ENCODE data around the gene TPD52L3. TPM values are rescaled to one million over a fixed set of nuclear protein-coding genes. Genes with fewer than 3 reads are reported as not detected.

TPD52L3 gene
- total and polyA plus RNA-seq, 2 of the 13 experiments (the other 11 are each of a cell fraction or from before 2014, with no cell fraction given) = not detected

DNA sequence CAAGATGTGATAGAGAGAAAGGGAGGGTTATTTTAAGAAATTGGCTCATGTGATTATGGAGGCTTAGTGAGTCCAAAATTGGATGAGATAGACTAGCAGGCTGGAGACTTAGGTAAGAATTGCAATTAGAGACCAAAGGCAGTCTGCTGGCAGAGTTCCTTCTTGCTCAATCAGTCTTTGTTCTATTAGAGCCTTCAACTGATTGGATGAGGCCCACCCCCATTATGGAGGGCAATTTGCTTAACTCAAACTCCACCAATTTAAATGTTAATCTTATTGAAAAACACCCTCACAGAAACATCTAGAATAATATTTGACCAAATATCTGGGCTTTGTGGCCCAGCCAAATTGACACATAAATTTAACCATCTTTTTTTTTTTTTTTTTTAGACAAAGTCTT lies 23.9 kb upstream of the TPD52L3 start:
- DNase-seq (ENCODE audit: low spot score) = no peak
- no peak overlapping the region for H2AFZ ChIP-seq (ENCODE audit: low read length)
- H3K27ac ChIP-seq (ENCODE audit: extremely low read length, insufficient read depth, low read length) = no peak overlapping the region
- H3K9ac ChIP-seq (ENCODE audit: insufficient read depth, low read depth, low read length) = no peak overlapping the region
- FAIRE-seq = no peak
- H3K9me3 ChIP-seq (ENCODE audit: low read length) = no peaks in the 10 kb centered on the region
- no TSS peak for BruUV-seq (replicated peaks)
- in situ Hi-C loops (cut with HindIII; ENCODE audit: extremely low pct_ligation_motif_present, low pct_unique_long_range_greater_than_20kb) = loop anchor here (10.0 kb wide), 2 partner anchors 249 to 429 kb away; no protein-coding TSS in a partner anchor
- ChIA-PET CTCF (ENCODE audit: low intra/inter-chr PET ratio, low total read pairs) (interaction anchor here (3.2 to 3.9 kb wide), 2 partner anchors 108 to 249 kb away, joined by 38 to 41 read pairs; no protein-coding TSS in a partner anchor), POLR2A (no interaction called here)
- H4K20me1 ChIP-seq (ENCODE audit: insufficient read depth, low read length) = no peaks in the 10 kb centered on the region
- H3K27me3 ChIP-seq (ENCODE audit: control insufficient read depth in 1 of 2, insufficient read depth in 2 of 2, low read length in 2 of 2) = no peaks in the 10 kb centered on the region
- H3K36me3 ChIP-seq (replicated peaks in 1 of 2; ENCODE audit: control insufficient read depth in 1 of 2, insufficient read depth in 2 of 2, low read length in 2 of 2) = no peaks in the 10 kb centered on the region
- no peaks in the 10 kb centered on the region for H3K4me1 ChIP-seq (ENCODE audit: insufficient read depth, low read length)
- H3K4me2 ChIP-seq (ENCODE audit: low read depth, low read length) = no peak overlapping the region
- no peak overlapping the region for H3K4me3 ChIP-seq (replicated peaks in 1 of 3; ENCODE audit: insufficient read depth in 1 of 3, low read depth in 2 of 3, low read length in 3 of 3)
- intact Hi-C loops (cut with micrococcal nuclease; ENCODE audit: unreplicated experiment) = no loop called here
- ATAC-seq = no peak
- H3K79me2 ChIP-seq (ENCODE audit: insufficient read depth, low read length) = no peaks in the 10 kb centered on the region
- TF ChIP-seq MEF2D (CRISPR knock-in tag; IDR thresholded peaks at IDR 0.05) (no peak), GATAD1 (CRISPR knock-in tag; IDR thresholded peaks at IDR 0.05) (no peak), HDAC6 (IDR thresholded peaks at IDR 0.05; ENCODE audit: low read depth, low read length) (no peak), ZFYVE20 (CRISPR knock-in tag; IDR thresholded peaks at IDR 0.05; ENCODE audit: borderline replicate concordance, low read depth) (no peak), ZNF431 (CRISPR knock-in tag; IDR thresholded peaks at IDR 0.05; ENCODE audit: borderline replicate concordance, low read depth) (no peak), ZNF460 (CRISPR knock-in tag; IDR thresholded peaks at IDR 0.05; ENCODE audit: borderline replicate concordance) (no peak), ZNF530 (CRISPR knock-in tag; IDR thresholded peaks at IDR 0.05; ENCODE audit: low read depth) (no peak), HMGA1 (CRISPR knock-in tag; conservative IDR thresholded peaks at IDR 0.05) (no peak), ZBTB21 (CRISPR knock-in tag; IDR thresholded peaks at IDR 0.05) (no peak), ZBTB20 (CRISPR knock-in tag; IDR thresholded peaks at IDR 0.05; ENCODE audit: borderline replicate concordance, low read depth) (no peak), ZNF776 (CRISPR knock-in tag; IDR thresholded peaks at IDR 0.05) (no peak)
- TF ChIP-seq, protein P1, sequence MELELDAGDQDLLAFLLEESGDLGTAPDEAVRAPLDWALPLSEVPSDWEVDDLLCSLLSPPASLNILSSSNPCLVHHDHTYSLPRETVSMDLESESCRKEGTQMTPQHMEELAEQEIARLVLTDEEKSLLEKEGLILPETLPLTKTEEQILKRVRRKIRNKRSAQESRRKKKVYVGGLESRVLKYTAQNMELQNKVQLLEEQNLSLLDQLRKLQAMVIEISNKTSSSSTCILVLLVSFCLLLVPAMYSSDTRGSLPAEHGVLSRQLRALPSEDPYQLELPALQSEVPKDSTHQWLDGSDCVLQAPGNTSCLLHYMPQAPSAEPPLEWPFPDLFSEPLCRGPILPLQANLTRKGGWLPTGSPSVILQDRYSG (CRISPR knock-in tag; IDR thresholded peaks at IDR 0.05) = no peak
- TF ChIP-seq, protein P2, sequence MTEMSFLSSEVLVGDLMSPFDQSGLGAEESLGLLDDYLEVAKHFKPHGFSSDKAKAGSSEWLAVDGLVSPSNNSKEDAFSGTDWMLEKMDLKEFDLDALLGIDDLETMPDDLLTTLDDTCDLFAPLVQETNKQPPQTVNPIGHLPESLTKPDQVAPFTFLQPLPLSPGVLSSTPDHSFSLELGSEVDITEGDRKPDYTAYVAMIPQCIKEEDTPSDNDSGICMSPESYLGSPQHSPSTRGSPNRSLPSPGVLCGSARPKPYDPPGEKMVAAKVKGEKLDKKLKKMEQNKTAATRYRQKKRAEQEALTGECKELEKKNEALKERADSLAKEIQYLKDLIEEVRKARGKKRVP (CRISPR knock-in tag; IDR thresholded peaks at IDR 0.05) = no peak
- TF ChIP-seq, protein P3, sequence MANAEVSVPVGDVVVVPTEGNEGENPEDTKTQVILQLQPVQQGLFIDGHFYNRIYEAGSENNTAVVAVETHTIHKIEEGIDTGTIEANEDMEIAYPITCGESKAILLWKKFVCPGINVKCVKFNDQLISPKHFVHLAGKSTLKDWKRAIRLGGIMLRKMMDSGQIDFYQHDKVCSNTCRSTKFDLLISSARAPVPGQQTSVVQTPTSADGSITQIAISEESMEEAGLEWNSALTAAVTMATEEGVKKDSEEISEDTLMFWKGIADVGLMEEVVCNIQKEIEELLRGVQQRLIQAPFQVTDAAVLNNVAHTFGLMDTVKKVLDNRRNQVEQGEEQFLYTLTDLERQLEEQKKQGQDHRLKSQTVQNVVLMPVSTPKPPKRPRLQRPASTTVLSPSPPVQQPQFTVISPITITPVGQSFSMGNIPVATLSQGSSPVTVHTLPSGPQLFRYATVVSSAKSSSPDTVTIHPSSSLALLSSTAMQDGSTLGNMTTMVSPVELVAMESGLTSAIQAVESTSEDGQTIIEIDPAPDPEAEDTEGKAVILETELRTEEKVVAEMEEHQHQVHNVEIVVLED (CRISPR knock-in tag; IDR thresholded peaks at IDR 0.05; ENCODE audit: borderline replicate concordance) = no peak
- TF ChIP-seq, protein P4, sequence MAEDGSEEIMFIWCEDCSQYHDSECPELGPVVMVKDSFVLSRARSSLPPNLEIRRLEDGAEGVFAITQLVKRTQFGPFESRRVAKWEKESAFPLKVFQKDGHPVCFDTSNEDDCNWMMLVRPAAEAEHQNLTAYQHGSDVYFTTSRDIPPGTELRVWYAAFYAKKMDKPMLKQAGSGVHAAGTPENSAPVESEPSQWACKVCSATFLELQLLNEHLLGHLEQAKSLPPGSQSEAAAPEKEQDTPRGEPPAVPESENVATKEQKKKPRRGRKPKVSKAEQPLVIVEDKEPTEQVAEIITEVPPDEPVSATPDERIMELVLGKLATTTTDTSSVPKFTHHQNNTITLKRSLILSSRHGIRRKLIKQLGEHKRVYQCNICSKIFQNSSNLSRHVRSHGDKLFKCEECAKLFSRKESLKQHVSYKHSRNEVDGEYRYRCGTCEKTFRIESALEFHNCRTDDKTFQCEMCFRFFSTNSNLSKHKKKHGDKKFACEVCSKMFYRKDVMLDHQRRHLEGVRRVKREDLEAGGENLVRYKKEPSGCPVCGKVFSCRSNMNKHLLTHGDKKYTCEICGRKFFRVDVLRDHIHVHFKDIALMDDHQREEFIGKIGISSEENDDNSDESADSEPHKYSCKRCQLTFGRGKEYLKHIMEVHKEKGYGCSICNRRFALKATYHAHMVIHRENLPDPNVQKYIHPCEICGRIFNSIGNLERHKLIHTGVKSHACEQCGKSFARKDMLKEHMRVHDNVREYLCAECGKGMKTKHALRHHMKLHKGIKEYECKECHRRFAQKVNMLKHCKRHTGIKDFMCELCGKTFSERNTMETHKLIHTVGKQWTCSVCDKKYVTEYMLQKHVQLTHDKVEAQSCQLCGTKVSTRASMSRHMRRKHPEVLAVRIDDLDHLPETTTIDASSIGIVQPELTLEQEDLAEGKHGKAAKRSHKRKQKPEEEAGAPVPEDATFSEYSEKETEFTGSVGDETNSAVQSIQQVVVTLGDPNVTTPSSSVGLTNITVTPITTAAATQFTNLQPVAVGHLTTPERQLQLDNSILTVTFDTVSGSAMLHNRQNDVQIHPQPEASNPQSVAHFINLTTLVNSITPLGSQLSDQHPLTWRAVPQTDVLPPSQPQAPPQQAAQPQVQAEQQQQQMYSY (CRISPR knock-in tag; IDR thresholded peaks at IDR 0.05) = no peak
- TF ChIP-seq, protein P5, sequence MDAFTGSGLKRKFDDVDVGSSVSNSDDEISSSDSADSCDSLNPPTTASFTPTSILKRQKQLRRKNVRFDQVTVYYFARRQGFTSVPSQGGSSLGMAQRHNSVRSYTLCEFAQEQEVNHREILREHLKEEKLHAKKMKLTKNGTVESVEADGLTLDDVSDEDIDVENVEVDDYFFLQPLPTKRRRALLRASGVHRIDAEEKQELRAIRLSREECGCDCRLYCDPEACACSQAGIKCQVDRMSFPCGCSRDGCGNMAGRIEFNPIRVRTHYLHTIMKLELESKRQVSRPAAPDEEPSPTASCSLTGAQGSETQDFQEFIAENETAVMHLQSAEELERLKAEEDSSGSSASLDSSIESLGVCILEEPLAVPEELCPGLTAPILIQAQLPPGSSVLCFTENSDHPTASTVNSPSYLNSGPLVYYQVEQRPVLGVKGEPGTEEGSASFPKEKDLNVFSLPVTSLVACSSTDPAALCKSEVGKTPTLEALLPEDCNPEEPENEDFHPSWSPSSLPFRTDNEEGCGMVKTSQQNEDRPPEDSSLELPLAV (CRISPR knock-in tag; conservative IDR thresholded peaks at IDR 0.05; ENCODE audit: low read depth) = no peak

Data from HepG2 (cell line).